H1 (cell line): Measurements from ENCODE around the gene ASAP2. TPM values are rescaled to one million over a fixed set of nuclear protein-coding genes. Genes with fewer than 3 reads are reported as not detected.

Experiments used
- CTCF ChIA-PET: fragments of 300-600 bp; sonication (Branson Sonifier 250); formaldehyde crosslinking; loops from one replicate; lab custom pipeline; 2021; ENCODE audit not compliant: partially characterized antibody; lab: Charles Lee
- POLR2A ChIA-PET: fragments of 300-600 bp; sonication (Branson Sonifier 250); formaldehyde crosslinking; loops from one replicate; lab custom pipeline; 2021; ENCODE audit warnings: inconsistent platforms; ENCODE audit not compliant: partially characterized antibody; lab: Charles Lee
- DNase-seq, 2 experiments: peaks; one replicate each; pipeline versions ENCODE4 v3.0.0 to v3.0.0-alpha.2; 2010 to 2022; ENCODE audit warnings: low spot score in 2 of 2, low read depth in 1 of 2, mixed read lengths in 1 of 2
- FAIRE-seq: peaks from 2 replicates; lab custom pipeline; 2011; peaks lifted over from hg19 to GRCh38; lab: Jason Lieb, UNC
- H2AFZ ChIP-seq: 2 replicates; pipeline ENCODE4 v1.8.1; 2012; ENCODE audit warnings: low read length, inconsistent platforms
- H2AK5ac ChIP-seq: 2 replicates; pipeline ENCODE4 v1.6.1; 2013; ENCODE audit warnings: low read depth, low read length
- H2BK120ac ChIP-seq: replicated peaks from 2 replicates; pipeline ENCODE3; 2013; ENCODE audit warnings: low read depth, low read length, inconsistent platforms
- H2BK12ac ChIP-seq: 2 replicates; pipeline ENCODE4 v1.6.1; 2013; ENCODE audit warnings: low read depth, low read length
- H2BK15ac ChIP-seq: 2 replicates; pipeline ENCODE4 v1.6.1; 2013; ENCODE audit warnings: low read length
- H2BK20ac ChIP-seq: 2 replicates; pipeline ENCODE4 v1.6.1; 2013; ENCODE audit warnings: low read length
- H2BK5ac ChIP-seq: 2 replicates; pipeline ENCODE4 v1.6.1; 2013; ENCODE audit warnings: low read depth, low read length
- H3K14ac ChIP-seq: 2 replicates; pipeline ENCODE4 v1.6.1; 2013; ENCODE audit warnings: inconsistent platforms; ENCODE audit not compliant: insufficient read length
- H3K18ac ChIP-seq: 2 replicates; pipeline ENCODE4 v1.6.1; 2013; ENCODE audit warnings: low read length; ENCODE audit errors: extremely low read depth
- H3K23ac ChIP-seq: 2 replicates; pipeline ENCODE4 v1.6.1; 2013; ENCODE audit warnings: inconsistent platforms; ENCODE audit not compliant: insufficient read length
- H3K23me2 ChIP-seq: 2 replicates; pipeline ENCODE4 v1.6.1; 2013; ENCODE audit warnings: low read depth, low read length
- H3K27ac ChIP-seq: 2 replicates; pipeline ENCODE4 v1.6.1; 2011; ENCODE audit warnings: low read depth, low read length, inconsistent platforms
- H3K27me3 ChIP-seq, 4 experiments: replicated peaks in 1 of 4; 1 replicate in 1 of 4; 2 replicates in 3 of 4; pipeline versions ENCODE4 v1.6.1 to v1.8.1; 2011 to 2013; ENCODE audit warnings: low read length in 3 of 4, mild to moderate bottlenecking in 3 of 4, inconsistent platforms in 2 of 4, mixed read lengths in 2 of 4, moderate library complexity in 1 of 4; ENCODE audit not compliant: control insufficient read depth in 3 of 4, insufficient read depth in 3 of 4; ENCODE audit errors: extremely low read depth in 1 of 4
- H3K36me3 ChIP-seq, 4 experiments: 2 replicates each; pipeline versions ENCODE4 v1.6.1 to v1.8.1; 2011 to 2013; ENCODE audit warnings: mild to moderate bottlenecking in 4 of 4, low read length in 3 of 4, moderate library complexity in 2 of 4, control low read depth in 1 of 4, inconsistent platforms in 1 of 4; ENCODE audit not compliant: insufficient read depth in 4 of 4, control insufficient read depth in 2 of 4
- H3K4ac ChIP-seq: replicated peaks from 2 replicates; pipeline ENCODE3; 2013; ENCODE audit warnings: low read length, low read depth, mixed read lengths, inconsistent platforms; ENCODE audit not compliant: insufficient read length
- H3K4me1 ChIP-seq, 4 experiments: replicated peaks in 1 of 4; 1 replicate in 1 of 4; 2 replicates in 3 of 4; pipeline versions ENCODE4 v1.6.1 to v1.8.1; 2011 to 2013; ENCODE audit warnings: low read length in 3 of 4, inconsistent platforms in 2 of 4, mixed read lengths in 1 of 4; ENCODE audit not compliant: insufficient read depth in 4 of 4, control insufficient read depth in 3 of 4
- H3K4me2 ChIP-seq, 2 experiments: 2 replicates each; pipeline versions ENCODE4 v1.6.1 to v1.8.1; 2011 to 2013; ENCODE audit warnings: low read depth in 2 of 2, low read length in 2 of 2, control low read depth in 1 of 2, inconsistent platforms in 1 of 2, mild to moderate bottlenecking in 1 of 2; ENCODE audit not compliant: insufficient read depth in 1 of 2
- H3K4me3 ChIP-seq, 4 experiments: fragments of 200-600, 300-600 bp in 1 of 4; sonication (generic), shearing (Covaris generic), sonication (Bioruptor Twin) in 1 of 4; 2 replicates each; pipeline versions ENCODE4 v1.5.1 to v1.8.1; 2011 to 2016; ENCODE audit warnings: low read length in 4 of 4, low read depth in 3 of 4, control low read depth in 2 of 4, inconsistent platforms in 2 of 4, mild to moderate bottlenecking in 2 of 4, mixed read lengths in 1 of 4, moderate library complexity in 1 of 4; ENCODE audit not compliant: insufficient read depth in 2 of 4; ENCODE audit errors: extremely low read depth in 1 of 4
- H3K56ac ChIP-seq: replicated peaks from 2 replicates; pipeline ENCODE3; 2013; ENCODE audit warnings: low read depth, mild to moderate bottlenecking, mixed read lengths, low read length, inconsistent platforms; ENCODE audit not compliant: insufficient read length
- H3K79me1 ChIP-seq: 2 replicates; pipeline ENCODE4 v1.6.1; 2013; ENCODE audit warnings: low read depth, low read length, control low read depth
- H3K79me2 ChIP-seq, 2 experiments: 2 replicates each; pipeline versions ENCODE4 v1.6.1 to v1.8.1; 2012 to 2013; ENCODE audit warnings: low read length in 2 of 2, mild to moderate bottlenecking in 2 of 2, inconsistent platforms in 1 of 2; ENCODE audit not compliant: insufficient read depth in 2 of 2, control insufficient read depth in 1 of 2
- H3K9ac ChIP-seq, 4 experiments: replicated peaks in 1 of 4; 1 replicate in 1 of 4; 2 replicates in 3 of 4; pipeline versions ENCODE4 v1.6.1 to v1.8.1; 2011 to 2013; ENCODE audit warnings: low read depth in 3 of 4, low read length in 3 of 4, control low read depth in 2 of 4, mild to moderate bottlenecking in 2 of 4, moderate library complexity in 2 of 4, inconsistent platforms in 1 of 4; ENCODE audit errors: extremely low read depth in 1 of 4
- H3K9me3 ChIP-seq, 2 experiments: 2 replicates each; pipeline versions ENCODE4 v1.6.1 to v1.8.1; 2012 to 2013; ENCODE audit warnings: mild to moderate bottlenecking in 2 of 2, moderate library complexity in 2 of 2, control low read depth in 1 of 2, inconsistent platforms in 1 of 2, low read depth in 1 of 2, low read length in 1 of 2, mixed read lengths in 1 of 2; ENCODE audit not compliant: insufficient read depth in 2 of 2
- H4K20me1 ChIP-seq, 2 experiments: replicated peaks in 1 of 2; 2 replicates each; pipeline versions ENCODE3 to v1.8.1; 2011 to 2013; ENCODE audit warnings: inconsistent platforms in 2 of 2, low read length in 2 of 2, mild to moderate bottlenecking in 1 of 2; ENCODE audit not compliant: insufficient read depth in 2 of 2, control insufficient read depth in 1 of 2
- H4K5ac ChIP-seq: 2 replicates; pipeline ENCODE4 v1.6.1; 2013; ENCODE audit warnings: low read length, low read depth, mixed read lengths, inconsistent platforms; ENCODE audit not compliant: insufficient read length
- H4K8ac ChIP-seq: 2 replicates; pipeline ENCODE4 v1.8.0; 2013; ENCODE audit warnings: mild to moderate bottlenecking, moderate library complexity, low read length, inconsistent platforms; ENCODE audit not compliant: insufficient read depth; ENCODE audit errors: extremely low read depth
- H4K91ac ChIP-seq: replicated peaks from 2 replicates; pipeline ENCODE3; 2013; ENCODE audit warnings: low read length, mixed read lengths, inconsistent platforms; ENCODE audit not compliant: insufficient read length
- ASH2L ChIP-seq: fragments of 200-600, 300-600 bp; sonication (generic); IDR thresholded peaks from one replicate; pipeline ENCODE4 v1.7.1; 2017; ENCODE audit warnings: low read length
- BRCA1 ChIP-seq: IDR thresholded peaks from 2 replicates; pipeline ENCODE4 v1.6.1; 2012; ENCODE audit warnings: low read depth, low read length, improper control_type of control experiment
- CBX5 ChIP-seq: fragments of 300-800, 300-1000 bp; sonication (generic); IDR thresholded peaks from 2 replicates; pipeline ENCODE4 v1.7.1; 2016; ENCODE audit warnings: antibody characterized with exemption, low read length, low read depth
- CHD1 ChIP-seq: IDR thresholded peaks from 2 replicates; pipeline ENCODE4 v1.6.1; 2012; ENCODE audit warnings: low read depth, low read length, improper control_type of control experiment
- EP300 ChIP-seq, 2 experiments: IDR thresholded peaks; 1 replicate in 1 of 2; 2 replicates in 1 of 2; pipeline ENCODE4 v1.6.1; 2011 to 2012; ENCODE audit warnings: low read depth in 2 of 2, low read length in 2 of 2, mild to moderate bottlenecking in 2 of 2, borderline replicate concordance in 1 of 2, inconsistent platforms in 1 of 2, moderate library complexity in 1 of 2
- KDM1A ChIP-seq: fragments of 200-600, 300-600 bp; sonication (generic); IDR thresholded peaks from 2 replicates; pipeline ENCODE4 v1.7.1; 2016; ENCODE audit warnings: mild to moderate bottlenecking, low read length, borderline replicate concordance
- NANOG ChIP-seq: IDR thresholded peaks from 2 replicates; pipeline ENCODE4 v1.6.1; 2011; ENCODE audit warnings: low read length, low read depth, mild to moderate bottlenecking, inconsistent platforms; ENCODE audit not compliant: insufficient read depth, poor library complexity, severe bottlenecking
- NRF1 ChIP-seq: IDR thresholded peaks from 2 replicates; pipeline ENCODE4 v1.6.1; 2011; ENCODE audit warnings: mild to moderate bottlenecking, low read depth, low read length, improper control_type of control experiment
- POU5F1 ChIP-seq: IDR thresholded peaks from 2 replicates; pipeline ENCODE4 v1.6.1; 2011; ENCODE audit warnings: low read depth, mild to moderate bottlenecking, low read length, moderate library complexity
- RXRA ChIP-seq: IDR thresholded peaks from 2 replicates; pipeline ENCODE4 v1.6.1; 2011; ENCODE audit warnings: low read depth, mild to moderate bottlenecking, low read length, moderate library complexity; ENCODE audit not compliant: insufficient read depth
- SIRT6 ChIP-seq: IDR thresholded peaks from one replicate; pipeline ENCODE4 v1.7.1; 2012; ENCODE audit warnings: low read length, inconsistent platforms
- TAF7 ChIP-seq: optimal IDR thresholded peaks from 2 replicates; pipeline ENCODE3; 2011; ENCODE audit warnings: low read depth, mild to moderate bottlenecking, inconsistent platforms, low read length, moderate library complexity, borderline replicate concordance
- TEAD4 ChIP-seq: IDR thresholded peaks from 2 replicates; pipeline ENCODE4 v1.6.1; 2012; ENCODE audit warnings: low read depth, low read length, inconsistent platforms, mixed read lengths
- WGBS, 2 experiments: shearing (Covaris generic) in 1 of 2; methylation state at CpG; one replicate each; pipeline versions ENCODE4 v1.1.6 to v1.1.7; 2013 to 2015; ENCODE audit warnings: low lambda C conversion rate in 2 of 2, mixed read lengths in 2 of 2, inconsistent platforms in 1 of 2, low coverage in 1 of 2, missing lambda C conversion rate in 1 of 2; ENCODE audit not compliant: insufficient replicate concordance in 2 of 2, insufficient coverage in 1 of 2, insufficient read length in 1 of 2; ENCODE audit errors: extremely low coverage in 1 of 2, missing lambda C conversion rate in 1 of 2; 5-methylcytosine and 5-hydroxymethylcytosine counted together
- polyA plus RNA-seq, 7 experiments: library from polyadenylated mRNA; depleted of rRNA in 3 of 7; stranded (reverse) in 5 of 7; unstranded in 2 of 7; fragments of >200 nt in 5 of 7; fragments of 200-250 nt in 2 of 7; gene quantifications; 1 replicate in 5 of 7; 2 replicates in 1 of 7; 4 replicates in 1 of 7; pipeline versions ENCODE4 v1.2.1 to v1.2.3, GENCODE V29; 2011 to 2013; ENCODE audit warnings: missing spikeins in 2 of 7, mixed read lengths in 2 of 7
- total RNA-seq: library from RNA; stranded (reverse); fragmentation: NEBNext Ultra II Directional; extraction: Animal tissue kit (Norgen Biotek cat#: 25700); gene quantifications from 2 replicates; pipeline ENCODE4 v1.2.1, GENCODE V29; 2021

The ASAP2 gene
- total and polyA plus RNA-seq, 2 of the 8 experiments (the other 6 are each of a cell fraction or from before 2014, with no cell fraction given) = 10.2 to 18.7 TPM

DNA sequence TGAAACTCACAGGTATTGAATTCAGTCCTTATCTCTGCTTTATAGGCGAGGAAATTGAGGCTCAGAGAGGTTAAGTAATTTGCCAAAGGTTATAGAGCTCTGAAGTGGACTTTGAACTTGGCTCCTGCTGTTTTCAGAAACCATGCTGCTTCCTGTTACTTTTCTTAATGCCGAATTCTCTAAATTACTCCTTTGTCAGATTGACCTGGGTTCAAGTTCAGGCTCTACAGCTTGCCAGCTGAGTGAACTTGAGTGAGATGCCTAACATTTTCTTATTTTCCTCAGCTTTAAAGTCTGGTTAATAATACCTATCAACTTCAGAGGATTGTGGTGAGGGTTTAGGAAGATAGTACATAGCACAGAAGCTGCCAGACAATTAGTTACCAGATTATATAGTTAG lies 3.4 kb downstream of the ASAP2 start:
- Histone ChIP-seq H3K4me1 (peaks cover 0 to 6% (median 3%) of the 10 kb centered on the region in 4 experiments; a peak in 4 of 7 replicates), H3K18ac (no peak overlapping the region), H3K14ac (no peak overlapping the region), H3K23me2 (peaks cover 4% of the 10 kb centered on the region; the same call in 1 of the 2 replicates), H2BK12ac (no peak overlapping the region), H3K4ac (no peak overlapping the region), H3K4me2 (no peak overlapping the region), H3K9me3 (no peaks in the 10 kb centered on the region), H3K4me3 (no peak overlapping the region), H2AK5ac (no peak overlapping the region), H3K9ac (no peak overlapping the region), H4K20me1 (peaks cover 24 to 26% of the 10 kb centered on the region in 2 experiments), H3K27me3 (peaks cover 0 to 6% (median 3%) of the 10 kb centered on the region in 4 experiments; a peak in 3 of 7 replicates), H4K5ac (no peak overlapping the region), H3K36me3 (no peaks in the 10 kb centered on the region), H3K79me2 (peaks cover 0 to 43% of the 10 kb centered on the region in 2 experiments; a peak in 2 of 4 replicates)
- FAIRE-seq (no peak), DNase-seq (no peak)
- POLR2A ChIA-PET = no interaction called here
- TF ChIP-seq TEAD4 (no peak), SIRT6 (no peak), CBX5 (no peak), CHD1 (no peak), KDM1A (no peak), NANOG (no peak), RXRA (no peak), TAF7 (no peak), EP300 (IDR thresholded peaks at IDR 0.05; ENCODE audit: borderline replicate concordance in 1 of 2, low read depth in 2 of 2, low read length in 2 of 2) (no peak), BRCA1 (no peak), POU5F1 (no peak), NRF1 (no peak), ASH2L (no peak)
- TF ChIP-seq, all 59 proteins: peak for 0
- Histone ChIP-seq H2BK15ac (no peak overlapping the region), H2BK5ac (no peak overlapping the region), H3K23ac (no peak overlapping the region), H3K27ac (no peak overlapping the region), H2BK20ac (no peak overlapping the region), H4K91ac (no peak overlapping the region), H2BK120ac (no peak overlapping the region), H3K79me1 (peaks cover 5% of the 10 kb centered on the region), H2AFZ (no peak overlapping the region), H3K56ac (no peak overlapping the region), H4K8ac (no peak overlapping the region)
- CTCF ChIA-PET = interaction anchor here (1.6 kb wide), 1 partner anchor 67 kb away, joined by 4 read pairs; no protein-coding TSS in a partner anchor
- WGBS, 2 experiments = 76% methylated on average over 2 of the region's 2 CpGs; no CpG with 5 or more reads in 1 of the 2 experiments
